ENCODE measurements around the gene SPINK13.
"Not testable (repeated sequence)": the region's sequence is repeated elsewhere in the genome, so short reads cannot be mapped to it uniquely, and the experiment has no call there.

Gene SPINK13

DNA sequence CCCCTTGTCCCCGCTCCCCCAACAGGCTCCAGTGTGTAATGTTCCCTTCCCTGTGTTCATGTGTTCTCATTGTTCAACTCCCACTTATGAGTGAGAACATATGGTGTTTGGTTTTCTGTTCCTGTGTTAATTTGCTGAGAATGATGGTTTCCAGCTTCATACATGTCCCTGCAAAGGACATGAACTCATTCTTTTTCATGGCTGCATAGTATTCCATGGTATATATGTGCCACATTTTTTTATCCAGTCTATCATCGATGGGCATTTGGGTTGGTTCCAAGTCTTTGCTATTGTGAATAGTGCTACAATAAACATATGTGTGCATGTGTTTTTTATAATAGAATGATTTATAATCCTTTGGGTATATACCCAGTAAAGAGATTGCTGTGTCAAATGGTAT is 6.5 kb downstream of the SPINK13 start:
- H3K4me3 ChIP-seq (ENCODE audit: low read length); H2AFZ ChIP-seq (ENCODE audit: low read depth, low read length); H3K27me3 ChIP-seq (ENCODE audit: insufficient read depth, low read length); H3K4me1 ChIP-seq (ENCODE audit: insufficient read depth, low read length); H3K36me3 ChIP-seq (ENCODE audit: insufficient read depth, low read length); H3K9me3 ChIP-seq (ENCODE audit: low read length): not testable (repeated sequence)

DNA sequence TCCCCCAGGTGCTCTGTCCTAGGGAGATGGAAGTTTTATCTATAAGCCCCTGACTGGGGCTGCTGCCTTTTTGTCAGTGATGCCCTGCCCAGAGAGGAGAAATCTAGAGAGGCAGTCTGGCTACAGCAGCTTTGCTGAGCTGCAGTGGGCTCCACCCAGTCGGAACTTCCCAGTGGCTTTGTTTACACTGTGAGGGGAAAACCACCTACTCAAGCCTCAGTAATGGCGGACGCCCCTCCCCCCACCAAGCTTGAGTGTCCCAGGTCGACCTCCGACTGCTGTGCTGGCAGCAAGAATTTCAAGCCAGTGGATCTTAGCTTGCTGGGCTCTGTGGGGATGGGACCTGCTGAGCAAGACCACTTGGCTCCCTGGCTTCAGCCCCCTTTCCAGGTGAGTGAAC is 12.3 kb downstream of the SPINK13 start:
- H3K9me3 ChIP-seq (ENCODE audit: low read length); H3K27me3 ChIP-seq (ENCODE audit: insufficient read depth, low read length); H3K4me1 ChIP-seq (ENCODE audit: insufficient read depth, low read length); H3K36me3 ChIP-seq (ENCODE audit: insufficient read depth, low read length); H3K4me3 ChIP-seq (ENCODE audit: low read length); H2AFZ ChIP-seq (ENCODE audit: low read depth, low read length): not testable (repeated sequence)

GRCh38 chr5:148281336-148281735 is 12.7 kb downstream of the SPINK13 start:
- H2AFZ ChIP-seq (ENCODE audit: low read depth, low read length); H3K36me3 ChIP-seq (ENCODE audit: insufficient read depth, low read length); H3K27me3 ChIP-seq (ENCODE audit: insufficient read depth, low read length); H3K9me3 ChIP-seq (ENCODE audit: low read length); H3K4me3 ChIP-seq (ENCODE audit: low read length); H3K4me1 ChIP-seq (ENCODE audit: insufficient read depth, low read length): not testable (repeated sequence)

- Histone ChIP-seq H3K27me3 (ENCODE audit: insufficient read depth, low read length) (no peaks in the 10 kb centered on the region), H3K9me3 (ENCODE audit: low read length) (no peaks in the 10 kb centered on the region), H3K4me1 (ENCODE audit: insufficient read depth, low read length) (no peaks in the 10 kb centered on the region), H3K36me3 (ENCODE audit: insufficient read depth, low read length) (no peaks in the 10 kb centered on the region), H3K4me3 (ENCODE audit: low read length) (no peak overlapping the region), H2AFZ (ENCODE audit: low read depth, low read length) (no peak overlapping the region)
Measured at GRCh38 chr5:148290271-148291195, 21.9 kb downstream of the SPINK13 start.

DNA sequence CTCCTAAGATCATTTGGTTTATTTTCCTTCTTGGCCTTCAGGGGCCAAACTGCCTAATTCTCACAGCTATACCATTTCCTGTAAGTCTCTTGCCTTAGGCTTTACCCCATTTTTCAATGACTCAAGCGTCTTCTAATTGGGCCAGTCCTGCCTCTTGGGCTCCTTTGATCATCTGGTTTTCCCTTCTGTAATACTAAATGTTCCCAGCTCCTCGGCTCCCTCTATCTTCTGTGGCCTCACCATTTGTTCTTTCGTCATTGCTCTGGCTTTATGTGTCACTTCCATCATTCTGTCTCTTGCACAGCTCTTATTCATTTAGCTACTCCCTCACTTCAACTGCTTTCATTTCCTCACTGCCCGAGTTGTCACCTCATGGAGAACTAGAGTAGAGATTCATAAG is 29.1 kb downstream of the SPINK13 start:
- Histone ChIP-seq H3K9me3 (ENCODE audit: low read length) (no peaks in the 10 kb centered on the region), H3K4me1 (ENCODE audit: insufficient read depth, low read length) (no peaks in the 10 kb centered on the region), H3K4me3 (ENCODE audit: low read length) (no peak overlapping the region), H3K36me3 (ENCODE audit: insufficient read depth, low read length) (no peaks in the 10 kb centered on the region), H3K27me3 (ENCODE audit: insufficient read depth, low read length) (no peaks in the 10 kb centered on the region), H2AFZ (ENCODE audit: low read depth, low read length) (no peak overlapping the region)

DNA sequence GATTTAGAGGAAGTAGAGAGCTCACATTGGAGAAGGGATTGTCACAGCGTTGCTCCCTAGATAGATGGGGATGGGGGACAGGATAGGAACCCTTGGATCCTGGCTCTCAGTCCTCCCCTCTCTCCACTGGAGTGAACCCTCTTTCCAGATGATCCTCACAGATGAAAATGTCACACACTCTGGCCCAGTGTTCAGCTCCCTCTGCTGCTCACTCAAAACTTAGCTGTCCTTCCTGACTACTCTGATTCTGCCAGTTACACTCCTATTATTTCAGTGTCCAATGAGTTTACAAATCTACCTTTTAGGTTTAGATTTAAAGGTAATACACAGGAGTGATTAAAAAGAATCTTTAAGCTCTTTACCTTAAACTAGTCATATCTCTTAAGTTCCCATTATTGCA is 37.9 kb downstream of the SPINK13 start:
- H2AFZ ChIP-seq (ENCODE audit: low read depth, low read length), result no peak overlapping the region
- H3K4me3 ChIP-seq (ENCODE audit: low read length), result no peak overlapping the region
- H3K27me3 ChIP-seq (ENCODE audit: insufficient read depth, low read length), result no peaks in the 10 kb centered on the region
- H3K36me3 ChIP-seq (ENCODE audit: insufficient read depth, low read length), result no peaks in the 10 kb centered on the region
- H3K4me1 ChIP-seq (ENCODE audit: insufficient read depth, low read length), result peaks cover 3% of the 10 kb centered on the region
- no peaks in the 10 kb centered on the region for H3K9me3 ChIP-seq (ENCODE audit: low read length)

DNA sequence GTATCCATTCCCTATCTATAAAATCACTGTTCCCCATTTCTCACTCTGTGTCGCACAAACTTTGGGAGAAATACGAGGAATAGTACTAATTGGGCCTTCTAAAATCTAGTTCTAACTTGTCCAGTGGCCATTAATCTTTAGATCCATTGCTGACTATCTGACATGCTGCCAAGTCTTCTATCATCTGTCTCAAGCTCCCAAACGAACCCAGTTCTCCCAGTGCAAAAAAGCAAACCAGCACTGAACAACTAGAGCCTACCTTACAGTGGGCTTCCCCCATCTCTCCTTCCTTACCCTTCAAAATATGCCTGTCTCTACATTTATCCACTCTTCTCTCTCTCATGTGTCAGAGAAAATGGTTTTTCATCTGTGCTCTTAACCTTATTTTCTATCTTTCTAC is 40.4 kb downstream of the SPINK13 start:
- H3K36me3 ChIP-seq (ENCODE audit: insufficient read depth, low read length), result no peaks in the 10 kb centered on the region
- H3K4me1 ChIP-seq (ENCODE audit: insufficient read depth, low read length), result peaks cover 3% of the 10 kb centered on the region
- H2AFZ ChIP-seq (ENCODE audit: low read depth, low read length), result no peak overlapping the region
- H3K9me3 ChIP-seq (ENCODE audit: low read length), result no peaks in the 10 kb centered on the region
- H3K27me3 ChIP-seq (ENCODE audit: insufficient read depth, low read length), result no peaks in the 10 kb centered on the region
- H3K4me3 ChIP-seq (ENCODE audit: low read length), result no peak overlapping the region

DNA sequence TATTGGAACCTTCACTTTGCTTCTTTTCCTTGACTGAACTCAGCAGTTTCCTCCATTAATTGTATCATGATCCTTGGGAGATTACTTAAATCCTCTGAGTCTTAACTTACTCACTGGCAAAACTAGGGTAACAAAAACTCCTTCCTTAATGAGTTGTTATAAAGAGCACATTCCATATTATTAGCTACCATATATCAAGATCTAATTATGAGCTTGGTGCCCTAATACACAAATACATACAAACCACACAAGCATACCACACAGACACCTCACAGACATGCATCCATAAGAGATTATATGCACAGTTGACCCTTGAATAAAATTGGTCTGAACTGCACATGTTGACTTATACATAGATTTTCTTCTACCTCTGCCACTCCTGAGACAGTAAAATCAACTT is 41.2 kb downstream of the SPINK13 start:
- no peak overlapping the region for H2AFZ ChIP-seq (ENCODE audit: low read depth, low read length)
- no peak overlapping the region for H3K4me3 ChIP-seq (ENCODE audit: low read length)
- no peaks in the 10 kb centered on the region for H3K27me3 ChIP-seq (ENCODE audit: insufficient read depth, low read length)
- no peaks in the 10 kb centered on the region for H3K36me3 ChIP-seq (ENCODE audit: insufficient read depth, low read length)
- H3K4me1 ChIP-seq (ENCODE audit: insufficient read depth, low read length), result peaks cover 3% of the 10 kb centered on the region
- H3K9me3 ChIP-seq (ENCODE audit: low read length), result no peaks in the 10 kb centered on the region

GRCh38 chr5:148311484-148311883 is 42.9 kb downstream of the SPINK13 start:
- H3K4me1 ChIP-seq (ENCODE audit: insufficient read depth, low read length), result no peaks in the 10 kb centered on the region
- no peak overlapping the region for H3K4me3 ChIP-seq (ENCODE audit: low read length)
- no peaks in the 10 kb centered on the region for H3K27me3 ChIP-seq (ENCODE audit: insufficient read depth, low read length)
- H3K9me3 ChIP-seq (ENCODE audit: low read length), result no peaks in the 10 kb centered on the region
- no peaks in the 10 kb centered on the region for H3K36me3 ChIP-seq (ENCODE audit: insufficient read depth, low read length)
- H2AFZ ChIP-seq (ENCODE audit: low read depth, low read length), result no peak overlapping the region

- Histone ChIP-seq H3K4me3 (ENCODE audit: low read length) (no peak within 1 kb of the TSS), H3K9me3 (ENCODE audit: low read length) (no peaks in the 10 kb centered on the region), H2AFZ (ENCODE audit: low read depth, low read length) (no peak within 1 kb of the TSS), H3K4me1 (ENCODE audit: insufficient read depth, low read length) (no peaks in the 10 kb centered on the region), H3K27me3 (ENCODE audit: insufficient read depth, low read length) (no peaks in the 10 kb centered on the region), H3K36me3 (ENCODE audit: insufficient read depth, low read length) (no peaks in the 10 kb centered on the region)
Measured at GRCh38 chr5:148312153-148312552, 43.6 kb downstream of the SPINK13 start, which contains the start of gene SPINK7. SPINK7 (plus strand) TSS chr5:148312423; CDS start chr5:148312484, 61 bp downstream.

DNA sequence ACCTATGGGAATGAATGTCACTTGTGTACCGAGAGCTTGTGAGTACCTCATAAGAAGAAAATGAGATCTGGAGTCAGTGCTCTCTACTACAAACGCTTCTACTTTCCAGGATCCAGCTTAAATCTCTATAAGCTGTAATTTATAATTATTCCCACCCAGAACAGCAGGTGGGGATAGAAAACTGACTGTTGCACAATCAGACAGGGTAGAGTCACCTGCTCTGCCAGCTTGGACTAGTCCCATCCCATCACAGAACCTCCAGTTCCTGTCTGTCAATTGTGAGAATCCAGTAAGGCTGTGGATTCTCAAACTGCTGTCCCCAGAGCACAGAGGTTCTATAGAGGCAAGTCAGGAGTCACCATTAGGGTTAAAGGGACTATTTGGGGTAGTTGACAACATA is 45.6 kb downstream of the SPINK13 start:
- no peaks in the 10 kb centered on the region for H3K9me3 ChIP-seq (ENCODE audit: low read length)

DNA sequence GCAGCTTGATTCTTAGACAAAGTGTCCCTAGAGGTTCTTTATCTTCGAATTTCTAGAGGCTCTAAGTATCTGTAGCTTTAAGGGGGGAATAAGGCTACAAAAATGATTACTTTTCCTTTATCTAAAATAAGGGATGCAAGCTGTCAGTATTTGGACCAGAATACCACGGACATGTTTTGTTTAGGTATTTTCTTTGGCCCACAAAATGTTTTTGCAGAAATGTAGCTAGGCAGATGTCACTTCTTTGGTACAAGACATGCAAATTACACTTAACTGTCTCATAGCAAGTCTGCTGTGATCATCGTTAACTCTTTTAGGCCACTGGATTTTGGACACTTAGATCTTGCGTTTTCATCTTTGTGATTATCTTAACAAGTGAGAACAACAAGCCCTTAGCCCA is 46.1 kb downstream of the SPINK13 start:
- H3K4me3 ChIP-seq (ENCODE audit: low read length), result no peak overlapping the region
- no peaks in the 10 kb centered on the region for H3K9me3 ChIP-seq (ENCODE audit: low read length)
- no peaks in the 10 kb centered on the region for H3K4me1 ChIP-seq (ENCODE audit: insufficient read depth, low read length)
- H3K36me3 ChIP-seq (ENCODE audit: insufficient read depth, low read length), result no peaks in the 10 kb centered on the region
- no peak overlapping the region for H2AFZ ChIP-seq (ENCODE audit: low read depth, low read length)
- H3K27me3 ChIP-seq (ENCODE audit: insufficient read depth, low read length), result no peaks in the 10 kb centered on the region

More for the DNA sequence above, 45.6 kb downstream of the SPINK13 start:
- Histone ChIP-seq H3K27me3 (ENCODE audit: insufficient read depth, low read length) (no peaks in the 10 kb centered on the region), H2AFZ (ENCODE audit: low read depth, low read length) (no peak overlapping the region), H3K4me1 (ENCODE audit: insufficient read depth, low read length) (no peaks in the 10 kb centered on the region), H3K4me3 (ENCODE audit: low read length) (no peak overlapping the region), H3K36me3 (ENCODE audit: insufficient read depth, low read length) (no peaks in the 10 kb centered on the region)

- H3K36me3 ChIP-seq (ENCODE audit: insufficient read depth, low read length); H3K4me3 ChIP-seq (ENCODE audit: low read length); H3K9me3 ChIP-seq (ENCODE audit: low read length); H2AFZ ChIP-seq (ENCODE audit: low read depth, low read length); H3K4me1 ChIP-seq (ENCODE audit: insufficient read depth, low read length); H3K27me3 ChIP-seq (ENCODE audit: insufficient read depth, low read length): not testable (repeated sequence)
Measured at GRCh38 chr5:148320011-148320963, 51.7 kb downstream of the SPINK13 start.
